ENCODE measurements around the gene GMCL1.

The GMCL1 gene

DNA sequence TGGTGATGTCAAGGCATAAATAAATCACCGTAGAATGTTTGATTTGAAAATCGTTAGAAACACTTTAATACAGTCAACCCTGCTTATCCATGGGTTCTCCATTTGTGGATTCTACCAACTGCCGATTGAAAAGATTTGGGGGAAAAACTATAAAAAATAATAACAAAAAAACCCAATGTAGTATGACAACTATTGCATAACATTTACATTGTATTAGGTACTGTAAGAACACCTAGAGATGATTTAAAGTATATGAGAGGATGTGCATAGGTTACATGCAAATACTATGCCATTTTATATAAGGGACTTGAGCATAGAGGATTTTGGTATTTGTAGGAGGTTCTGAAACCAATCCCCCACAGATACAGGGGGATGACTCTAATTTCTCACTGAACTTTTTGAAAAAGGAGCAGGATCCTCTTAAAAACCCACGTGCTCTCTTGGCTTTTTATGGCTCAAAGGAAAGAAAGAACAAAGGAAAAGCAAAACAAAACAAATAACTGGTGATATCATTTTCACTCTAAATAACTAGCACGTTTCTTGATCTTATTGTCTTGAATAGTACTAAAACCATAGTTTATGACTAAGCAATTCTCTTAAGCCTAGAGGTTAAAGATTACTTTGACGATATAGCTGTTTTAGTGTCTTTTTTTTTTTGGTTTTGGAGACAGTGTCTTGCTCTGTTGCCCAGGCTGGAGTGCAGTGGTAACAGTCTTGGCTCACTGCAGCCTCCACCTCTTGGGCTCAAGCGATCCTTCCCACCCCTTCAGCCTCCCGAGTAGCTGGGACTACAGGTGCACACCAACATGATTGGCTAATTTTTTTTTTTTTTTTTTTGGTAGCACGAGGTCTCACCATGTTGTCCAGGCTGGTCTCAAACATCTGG lies 17.0 kb downstream of the GMCL1 start:
- TF ChIP-seq, protein P1, sequence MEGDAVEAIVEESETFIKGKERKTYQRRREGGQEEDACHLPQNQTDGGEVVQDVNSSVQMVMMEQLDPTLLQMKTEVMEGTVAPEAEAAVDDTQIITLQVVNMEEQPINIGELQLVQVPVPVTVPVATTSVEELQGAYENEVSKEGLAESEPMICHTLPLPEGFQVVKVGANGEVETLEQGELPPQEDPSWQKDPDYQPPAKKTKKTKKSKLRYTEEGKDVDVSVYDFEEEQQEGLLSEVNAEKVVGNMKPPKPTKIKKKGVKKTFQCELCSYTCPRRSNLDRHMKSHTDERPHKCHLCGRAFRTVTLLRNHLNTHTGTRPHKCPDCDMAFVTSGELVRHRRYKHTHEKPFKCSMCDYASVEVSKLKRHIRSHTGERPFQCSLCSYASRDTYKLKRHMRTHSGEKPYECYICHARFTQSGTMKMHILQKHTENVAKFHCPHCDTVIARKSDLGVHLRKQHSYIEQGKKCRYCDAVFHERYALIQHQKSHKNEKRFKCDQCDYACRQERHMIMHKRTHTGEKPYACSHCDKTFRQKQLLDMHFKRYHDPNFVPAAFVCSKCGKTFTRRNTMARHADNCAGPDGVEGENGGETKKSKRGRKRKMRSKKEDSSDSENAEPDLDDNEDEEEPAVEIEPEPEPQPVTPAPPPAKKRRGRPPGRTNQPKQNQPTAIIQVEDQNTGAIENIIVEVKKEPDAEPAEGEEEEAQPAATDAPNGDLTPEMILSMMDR (IDR thresholded peaks at IDR 0.05), result no peak
- intact Hi-C loops (cut with DNase I; ENCODE audit: low total_unique reads), result no loop called here
- no peaks in the 10 kb centered on the region for H3K4me1 ChIP-seq
- DNase-seq, result no peak
- no peaks in the 10 kb centered on the region for H3K27me3 ChIP-seq
- H3K36me3 ChIP-seq, result peaks cover 12 to 70% (median 55%) of the 10 kb centered on the region in 3 donors
- H3K4me3 ChIP-seq, result no peak overlapping the region
- no peak overlapping the region for H3K27ac ChIP-seq
- no peaks in the 10 kb centered on the region for H3K9me3 ChIP-seq

DNA sequence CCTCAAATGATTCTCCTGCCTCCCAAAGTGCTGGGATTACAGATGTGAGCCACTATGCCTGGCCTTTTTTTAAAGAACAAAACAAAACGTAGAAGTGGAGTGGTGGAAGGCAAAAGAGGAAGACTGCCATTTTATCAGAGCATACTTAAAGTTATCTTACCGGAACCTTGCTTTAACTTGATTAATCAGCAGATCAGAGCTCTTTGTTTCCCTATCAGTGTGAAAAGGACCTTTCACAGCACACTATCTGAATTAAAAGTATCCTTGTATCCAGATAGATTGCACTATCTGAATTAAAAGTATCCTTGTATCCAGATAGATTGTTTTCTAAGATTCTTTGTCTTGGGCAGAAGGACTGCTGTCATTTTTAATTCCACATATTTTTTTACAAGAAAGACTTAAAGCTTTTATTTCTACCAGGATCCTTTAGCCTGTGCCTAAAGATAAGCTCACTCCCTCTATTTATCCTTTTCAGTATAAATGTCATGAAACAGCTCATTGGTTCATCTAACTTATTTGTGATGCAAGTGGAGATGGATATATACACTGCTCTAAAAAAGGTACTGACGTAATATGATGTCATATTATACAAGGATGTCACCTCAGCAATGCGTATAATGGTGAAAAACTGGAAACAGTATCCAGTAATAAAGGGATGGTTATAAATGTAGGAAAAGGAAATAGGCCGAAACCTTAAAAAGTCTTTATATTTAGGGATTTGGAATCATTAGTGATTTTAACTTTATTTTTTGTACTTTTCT lies 17.8 kb downstream of the GMCL1 start:
- intact Hi-C loops (cut with DNase I; ENCODE audit: low total_unique reads), result no loop called here
- no peak overlapping the region for H3K4me3 ChIP-seq
- no peak overlapping the region for H3K27ac ChIP-seq
- no peaks in the 10 kb centered on the region for H3K9me3 ChIP-seq
- no peaks in the 10 kb centered on the region for H3K27me3 ChIP-seq
- H3K4me1 ChIP-seq, result no peaks in the 10 kb centered on the region
- H3K36me3 ChIP-seq, result peaks cover 12 to 73% (median 59%) of the 10 kb centered on the region in 3 donors
- TF ChIP-seq, protein P1 (IDR thresholded peaks at IDR 0.05), result no peak
- no peak for DNase-seq

DNA sequence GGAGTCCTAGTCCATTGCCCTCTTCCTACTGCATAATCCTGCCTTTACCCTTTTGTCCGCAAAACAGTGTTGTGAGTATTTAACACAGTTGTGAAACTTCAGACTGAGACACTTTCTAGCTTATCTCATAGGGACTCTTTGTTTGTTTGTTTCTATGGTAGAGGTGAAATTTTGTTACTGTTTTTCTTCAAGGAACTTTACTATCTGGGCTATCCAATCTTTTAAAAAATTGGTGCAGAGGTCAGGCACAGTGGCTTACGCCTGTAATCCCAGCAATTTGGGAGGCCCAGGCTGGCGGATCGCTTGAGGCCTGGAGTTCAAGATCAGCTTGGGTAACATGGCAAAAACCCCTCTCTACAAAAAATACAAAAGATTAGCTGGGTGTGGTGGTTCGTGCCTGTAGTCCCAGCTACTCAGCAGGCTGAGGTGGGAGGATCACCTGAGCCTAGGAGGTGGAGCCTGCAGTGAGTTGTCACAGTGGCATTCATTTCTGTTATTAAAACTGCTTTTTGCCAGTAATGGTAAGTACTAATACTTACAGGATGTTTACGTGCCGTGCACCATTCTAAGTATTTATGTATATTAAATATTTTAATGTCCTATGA lies 18.8 kb downstream of the GMCL1 start:
- Histone ChIP-seq H3K9me3 (no peaks in the 10 kb centered on the region), H3K4me1 (no peaks in the 10 kb centered on the region), H3K4me3 (no peak overlapping the region), H3K27ac (no peak overlapping the region), H3K36me3 (peaks cover 12 to 73% (median 61%) of the 10 kb centered on the region in 3 donors), H3K27me3 (no peaks in the 10 kb centered on the region)
- TF ChIP-seq, protein P1 (IDR thresholded peaks at IDR 0.05), result no peak
- DNase-seq, result no peak
- intact Hi-C loops (cut with DNase I; ENCODE audit: low total_unique reads), result no loop called here

DNA sequence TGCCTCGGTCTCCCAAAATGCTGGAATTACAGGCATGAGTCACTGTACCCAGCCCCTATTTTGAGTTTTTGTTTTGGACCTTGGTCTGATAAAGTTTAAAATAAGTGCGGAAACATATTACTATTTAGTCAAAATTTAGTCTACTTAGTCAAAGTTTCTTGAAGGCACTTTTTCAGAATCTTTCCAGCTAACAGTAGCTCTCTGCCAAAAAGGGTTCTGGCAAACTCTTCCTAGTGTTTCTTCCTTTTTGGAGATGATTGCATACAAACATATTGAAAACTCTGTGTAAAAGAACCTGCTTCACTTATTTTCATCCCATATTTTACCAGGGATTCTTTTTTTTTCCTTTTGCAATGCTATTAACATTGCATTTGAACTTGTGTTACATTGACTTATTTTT lies 28.8 kb downstream of the GMCL1 start:
- H3K36me3 ChIP-seq, result peaks cover 8 to 17% (median 9%) of the 10 kb centered on the region in 3 donors
- TF ChIP-seq, protein P1 (IDR thresholded peaks at IDR 0.05), result no peak

DNA sequence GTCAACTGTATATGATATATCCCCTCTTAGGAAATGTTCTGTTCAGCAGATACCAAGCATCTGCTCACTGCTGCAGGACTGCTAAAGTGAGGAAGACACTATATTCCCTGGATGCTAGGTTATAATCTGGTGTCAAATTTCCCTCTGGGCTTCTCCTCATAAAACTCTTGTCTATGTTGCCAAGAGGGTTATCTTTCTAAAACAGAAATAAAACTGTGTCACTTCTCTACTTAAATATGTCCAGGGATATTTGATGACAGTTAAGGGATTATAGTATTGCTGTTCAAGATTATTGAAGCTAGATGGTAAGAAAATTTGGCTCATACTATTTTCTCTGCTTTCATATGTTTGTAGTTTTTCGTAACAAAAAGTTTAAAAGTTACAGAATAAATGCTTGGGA lies 33.8 kb downstream of the GMCL1 start:
- H3K27ac ChIP-seq, result no peak overlapping the region
- H3K36me3 ChIP-seq, result peaks cover 43 to 50% (median 44%) of the 10 kb centered on the region in 3 donors
- intact Hi-C loops (cut with DNase I; ENCODE audit: low total_unique reads), result no loop called here
- H3K27me3 ChIP-seq, result no peaks in the 10 kb centered on the region
- H3K9me3 ChIP-seq, result no peaks in the 10 kb centered on the region
- no peak overlapping the region for H3K4me3 ChIP-seq
- H3K4me1 ChIP-seq, result no peaks in the 10 kb centered on the region
- TF ChIP-seq, protein P1 (IDR thresholded peaks at IDR 0.05), result no peak
- DNase-seq, result no peak

More for the DNA sequence above, 28.8 kb downstream of the GMCL1 start:
- Histone ChIP-seq H3K4me1 (no peaks in the 10 kb centered on the region), H3K4me3 (no peak overlapping the region), H3K27me3 (no peaks in the 10 kb centered on the region), H3K9me3 (no peaks in the 10 kb centered on the region), H3K27ac (no peak overlapping the region)
- intact Hi-C loops (cut with DNase I; ENCODE audit: low total_unique reads), result no loop called here
- DNase-seq, result no peak

All from tibial artery (tissue), 4 donors.